Adrenal gland (tissue), 5 donors: ENCODE measurements around the gene EHHADH.

ENCODE experiments used
- POLR2A ChIP-seq, 2 donors: fragments of 450-650 bp; IDR thresholded peaks; one replicate each; pipeline ENCODE4 v1.6.1; 2017; ENCODE audit warnings: antibody characterized with exemption in 2 of 2, mild to moderate bottlenecking in 2 of 2, moderate library complexity in 1 of 2
- TF ChIP-seq, protein P1 (sequence below), 6 experiments: fragments of 450-650 bp in 4 of 6; fragments of 200-600 bp in 2 of 6; sonication (generic) in 1 of 6; IDR thresholded peaks; 1 replicate in 5 of 6; 2 replicates in 1 of 6; pipeline versions ENCODE4 v1.5.1 to v1.8.0; 2016 to 2021; ENCODE audit warnings: antibody characterized with exemption in 6 of 6, mild to moderate bottlenecking in 2 of 6, moderate library complexity in 1 of 6
- donor health status: DM: no; HTN: no; CAD: no.

DNA sequence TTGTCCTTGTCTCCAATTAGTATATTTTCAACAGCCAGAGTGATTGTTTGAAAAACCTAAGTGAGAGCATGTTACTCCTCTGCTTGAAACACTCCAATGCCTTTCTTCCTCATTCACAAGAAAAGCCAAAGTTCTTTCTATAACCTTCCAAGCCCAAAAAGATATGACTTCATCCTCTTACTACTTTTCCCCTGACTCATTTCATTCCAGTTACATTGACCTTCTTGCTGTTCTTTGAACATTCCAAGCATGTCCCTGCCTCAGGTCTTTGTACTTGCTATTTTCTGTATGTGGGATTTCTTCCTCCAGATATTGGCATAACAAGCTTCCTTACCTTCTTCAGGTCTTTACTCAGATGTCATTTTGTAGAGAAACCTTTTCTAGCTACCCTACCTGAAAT, 28.3 kb downstream of the EHHADH start:
- TF ChIP-seq, protein P1, sequence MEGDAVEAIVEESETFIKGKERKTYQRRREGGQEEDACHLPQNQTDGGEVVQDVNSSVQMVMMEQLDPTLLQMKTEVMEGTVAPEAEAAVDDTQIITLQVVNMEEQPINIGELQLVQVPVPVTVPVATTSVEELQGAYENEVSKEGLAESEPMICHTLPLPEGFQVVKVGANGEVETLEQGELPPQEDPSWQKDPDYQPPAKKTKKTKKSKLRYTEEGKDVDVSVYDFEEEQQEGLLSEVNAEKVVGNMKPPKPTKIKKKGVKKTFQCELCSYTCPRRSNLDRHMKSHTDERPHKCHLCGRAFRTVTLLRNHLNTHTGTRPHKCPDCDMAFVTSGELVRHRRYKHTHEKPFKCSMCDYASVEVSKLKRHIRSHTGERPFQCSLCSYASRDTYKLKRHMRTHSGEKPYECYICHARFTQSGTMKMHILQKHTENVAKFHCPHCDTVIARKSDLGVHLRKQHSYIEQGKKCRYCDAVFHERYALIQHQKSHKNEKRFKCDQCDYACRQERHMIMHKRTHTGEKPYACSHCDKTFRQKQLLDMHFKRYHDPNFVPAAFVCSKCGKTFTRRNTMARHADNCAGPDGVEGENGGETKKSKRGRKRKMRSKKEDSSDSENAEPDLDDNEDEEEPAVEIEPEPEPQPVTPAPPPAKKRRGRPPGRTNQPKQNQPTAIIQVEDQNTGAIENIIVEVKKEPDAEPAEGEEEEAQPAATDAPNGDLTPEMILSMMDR (IDR thresholded peaks at IDR 0.05) = no peak
- no peak for TF ChIP-seq POLR2A (IDR thresholded peaks at IDR 0.05)
